HepG2 (cell line): ENCODE results near the gene TJAP1. TPM values are rescaled to one million over a fixed set of nuclear protein-coding genes. Genes with fewer than 3 reads are reported as not detected.

Source experiments
- ARID2 ChIP-seq: sonication (generic); formaldehyde crosslinking; IDR thresholded peaks from 2 replicates; pipeline ENCODE4 v1.8.1; 2022; ENCODE audit warnings: mild to moderate bottlenecking, missing genetic modification reagents, borderline replicate concordance
- CENPBD1 ChIP-seq: sonication (generic); formaldehyde crosslinking; IDR thresholded peaks from 2 replicates; pipeline ENCODE4 v1.8.0; 2022; ENCODE audit warnings: missing genetic modification reagents, low read depth, mild to moderate bottlenecking, borderline replicate concordance
- EP300 ChIP-seq, 3 experiments: sonication (generic) in 1 of 3; formaldehyde crosslinking in 1 of 3; IDR thresholded peaks; 2 replicates each; pipeline versions ENCODE4 v1.5.1 to v1.6.1; 2011 to 2020; ENCODE audit warnings: low read depth in 2 of 3, low read length in 2 of 3, borderline replicate concordance in 1 of 3, improper control_type of control experiment in 1 of 3, mild to moderate bottlenecking in 1 of 3, missing genetic modification reagents in 1 of 3, moderate library complexity in 1 of 3
- ETV5 ChIP-seq: IDR thresholded peaks from 2 replicates; pipeline ENCODE4 v1.6.1; 2018; ENCODE audit warnings: missing biosample characterization, missing genetic modification reagents, inconsistent platforms, borderline replicate concordance
- HNRNPUL1 ChIP-seq: fragments of 200-400 bp; formaldehyde crosslinking; IDR thresholded peaks from 2 replicates; pipeline ENCODE4 v1.6.1; 2017; ENCODE audit warnings: low read depth, mild to moderate bottlenecking, low read length, moderate library complexity
- HOXA5 ChIP-seq: sonication (generic); formaldehyde crosslinking; IDR thresholded peaks from 2 replicates; pipeline ENCODE4 v1.4.0; 2020; ENCODE audit warnings: missing genetic modification reagents
- NCOA2 ChIP-seq: sonication (generic); formaldehyde crosslinking; IDR thresholded peaks from 2 replicates; pipeline ENCODE4 v1.8.0; 2022; ENCODE audit warnings: inconsistent platforms
- NFE2L2 ChIP-seq: fragments of 150-350 bp; IDR thresholded peaks from 2 replicates; pipeline ENCODE4 v1.6.1; 2014; ENCODE audit warnings: low read length
- NPAS2 ChIP-seq: sonication (generic); formaldehyde crosslinking; IDR thresholded peaks from 2 replicates; pipeline ENCODE4 v1.8.0; 2022; ENCODE audit warnings: mild to moderate bottlenecking, missing genetic modification reagents, borderline replicate concordance
- PREB ChIP-seq: sonication (generic); formaldehyde crosslinking; IDR thresholded peaks from 2 replicates; pipeline ENCODE4 v1.4.0; 2020; ENCODE audit warnings: missing genetic modification reagents
- REPIN1 ChIP-seq: sonication (generic); formaldehyde crosslinking; IDR thresholded peaks from 2 replicates; pipeline ENCODE4 v1.8.0; 2022; ENCODE audit warnings: missing genetic modification reagents, low read depth, mild to moderate bottlenecking, borderline replicate concordance
- RFX5 ChIP-seq: IDR thresholded peaks from 2 replicates; pipeline ENCODE4 v1.6.1; 2011; ENCODE audit warnings: low read depth, low read length, improper control_type of control experiment
- STAG1 ChIP-seq: sonication (generic); formaldehyde crosslinking; IDR thresholded peaks from 2 replicates; pipeline ENCODE4 v1.4.0; 2020; ENCODE audit warnings: missing genetic modification reagents
- ZNF326 ChIP-seq: sonication (generic); formaldehyde crosslinking; IDR thresholded peaks from 2 replicates; pipeline ENCODE4 v1.4.0; 2020; ENCODE audit warnings: missing genetic modification reagents, borderline replicate concordance
- ZNF501 ChIP-seq: sonication (generic); formaldehyde crosslinking; IDR thresholded peaks from 2 replicates; pipeline ENCODE4 v1.5.1; 2020; ENCODE audit warnings: mild to moderate bottlenecking, moderate library complexity, missing genetic modification reagents
- ZNF740 ChIP-seq: sonication (generic); formaldehyde crosslinking; IDR thresholded peaks from 2 replicates; pipeline ENCODE4 v1.4.0; 2020; ENCODE audit warnings: missing genetic modification reagents
- ZNF878 ChIP-seq: sonication (generic); formaldehyde crosslinking; IDR thresholded peaks from 2 replicates; pipeline ENCODE4 v1.8.1; 2023; ENCODE audit warnings: mild to moderate bottlenecking, missing genetic modification reagents, moderate library complexity
- polyA plus RNA-seq, 8 experiments: library from polyadenylated mRNA; depleted of rRNA in 3 of 8; stranded (reverse) in 7 of 8; unstranded in 1 of 8; fragments of >200 nt; fragmentation: Illumina TruSeq in 4 of 8; extraction: Trizol in 4 of 8; gene quantifications; 2 replicates each; pipeline versions ENCODE4 v1.2.1 to v1.2.3, GENCODE V29; 2011 to 2016; ENCODE audit warnings: low read depth in 4 of 8, missing spikeins in 1 of 8, mixed read lengths in 1 of 8; ENCODE audit not compliant: insufficient read depth in 1 of 8
- total RNA-seq, 5 experiments: library from RNA; depleted of rRNA; stranded (reverse); fragments of >200 nt; fragmentation: Illumina TruSeq; extraction: Trizol; gene quantifications; 2 replicates each; pipeline ENCODE4 v1.2.3, GENCODE V29; 2016; ENCODE audit warnings: low read depth in 1 of 5
- TF ChIP-seq, protein P1 (sequence below), 2 experiments: sonication (generic) in 1 of 2; formaldehyde crosslinking in 1 of 2; IDR thresholded peaks; 2 replicates each; pipeline versions ENCODE4 v1.5.1 to v1.6.1; 2011 to 2020; ENCODE audit warnings: borderline replicate concordance in 1 of 2, low read depth in 1 of 2, low read length in 1 of 2, mild to moderate bottlenecking in 1 of 2, missing genetic modification reagents in 1 of 2, moderate library complexity in 1 of 2

TJAP1 gene
- total and polyA plus RNA-seq, 2 of the 13 experiments (the other 11 are each of a cell fraction or from before 2014, with no cell fraction given) = 15.7 to 41.6 TPM

GRCh38 chr6:43454696-43455530 is 22.5 kb upstream of the TJAP1 start (continued):
- no peak; the same call in 1 of the 2 replicates for TF ChIP-seq RFX5
- TF ChIP-seq ZNF740 (CRISPR knock-in tag) = peak; percentile 62; the same call in 1 of the 2 replicates
- no peak for TF ChIP-seq ZNF878 (CRISPR knock-in tag)
- TF ChIP-seq NPAS2 (CRISPR knock-in tag) = no peak
- TF ChIP-seq ZNF326 = peak; percentile 60; the same call in 1 of the 2 replicates
- TF ChIP-seq NCOA2 = no peak; the same call in 1 of the 2 replicates
- peak; percentile 95 for TF ChIP-seq ZNF501 (CRISPR knock-in tag)
- TF ChIP-seq STAG1 (CRISPR knock-in tag) = no peak
- TF ChIP-seq HOXA5 (CRISPR knock-in tag) = no peak; the same call in 1 of the 2 replicates
- no peak for TF ChIP-seq CENPBD1 (CRISPR knock-in tag)
- TF ChIP-seq REPIN1 (CRISPR knock-in tag) = peak; percentile 93; the same call in 1 of the 2 replicates
- no peak for TF ChIP-seq ARID2
- TF ChIP-seq, protein P1, sequence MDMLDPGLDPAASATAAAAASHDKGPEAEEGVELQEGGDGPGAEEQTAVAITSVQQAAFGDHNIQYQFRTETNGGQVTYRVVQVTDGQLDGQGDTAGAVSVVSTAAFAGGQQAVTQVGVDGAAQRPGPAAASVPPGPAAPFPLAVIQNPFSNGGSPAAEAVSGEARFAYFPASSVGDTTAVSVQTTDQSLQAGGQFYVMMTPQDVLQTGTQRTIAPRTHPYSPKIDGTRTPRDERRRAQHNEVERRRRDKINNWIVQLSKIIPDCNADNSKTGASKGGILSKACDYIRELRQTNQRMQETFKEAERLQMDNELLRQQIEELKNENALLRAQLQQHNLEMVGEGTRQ (IDR thresholded peaks at IDR 0.05; ENCODE audit: low read depth, low read length) = no peak
- TF ChIP-seq, protein P1 (CRISPR knock-in tag; IDR thresholded peaks at IDR 0.05; ENCODE audit: borderline replicate concordance) = no peak
- TF ChIP-seq HNRNPUL1 = no peak
- no peak for TF ChIP-seq PREB
- TF ChIP-seq ETV5 (CRISPR knock-in tag) = 0 out of 2 replicates have a peak, but pooled peaks have one; percentile 44
- TF ChIP-seq EP300 (IDR thresholded peaks at IDR 0.05; ENCODE audit: low read depth in 2 of 2, low read length in 2 of 2) = no peak
- TF ChIP-seq EP300 (CRISPR knock-in tag; IDR thresholded peaks at IDR 0.05; ENCODE audit: borderline replicate concordance) = peak; percentile 23; the same call in 1 of the 2 replicates
- TF ChIP-seq NFE2L2 = no peak
